EH (cell line): Measurements from ENCODE around the gene IGFN1.
"Not testable (repeated sequence)": the region's sequence is repeated elsewhere in the genome, so short reads cannot be mapped to it uniquely, and the experiment has no call there.

Experiments
- DNase-seq: peaks from one replicate; pipeline ENCODE4 v3.0.0-alpha.2; 2015; ENCODE audit warnings: low read depth

Gene IGFN1

GRCh38 chr1:201190624-201191051 lies at the start of gene IGFN1:
Gene IGFN1, plus strand, starts transcription at chr1:201190824. Its CDS starts 2,470 bp downstream, at chr1:201193294.
- no peak for DNase-seq

GRCh38 chr1:201140941-201141260 lies 49.7 kb upstream of the IGFN1 start:
- DNase-seq, result no peak

DNA sequence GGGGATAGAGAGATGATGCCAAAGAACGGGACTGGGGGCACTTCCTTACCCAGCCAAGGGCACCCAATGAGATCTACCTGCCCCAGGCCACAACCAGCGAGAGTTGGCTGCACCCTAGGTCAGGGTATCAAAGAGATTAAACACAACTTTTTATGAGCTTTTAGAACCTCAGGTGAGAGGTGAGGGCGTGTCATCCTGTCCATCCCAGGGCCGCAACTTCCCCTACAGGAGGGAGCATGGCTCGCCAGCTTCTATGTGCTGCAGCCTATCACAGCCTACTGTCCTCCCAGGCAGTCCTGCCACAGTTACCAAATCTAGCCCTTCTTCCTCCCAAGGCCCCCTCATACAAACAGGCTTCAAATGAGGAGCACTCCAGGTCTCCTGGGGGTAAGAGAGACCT lies 49.2 kb upstream of the IGFN1 start:
- DNase-seq, result no peak

- no peak for DNase-seq
Observed at GRCh38 chr1:201142011-201142848, 48.4 kb upstream of the IGFN1 start.

DNA sequence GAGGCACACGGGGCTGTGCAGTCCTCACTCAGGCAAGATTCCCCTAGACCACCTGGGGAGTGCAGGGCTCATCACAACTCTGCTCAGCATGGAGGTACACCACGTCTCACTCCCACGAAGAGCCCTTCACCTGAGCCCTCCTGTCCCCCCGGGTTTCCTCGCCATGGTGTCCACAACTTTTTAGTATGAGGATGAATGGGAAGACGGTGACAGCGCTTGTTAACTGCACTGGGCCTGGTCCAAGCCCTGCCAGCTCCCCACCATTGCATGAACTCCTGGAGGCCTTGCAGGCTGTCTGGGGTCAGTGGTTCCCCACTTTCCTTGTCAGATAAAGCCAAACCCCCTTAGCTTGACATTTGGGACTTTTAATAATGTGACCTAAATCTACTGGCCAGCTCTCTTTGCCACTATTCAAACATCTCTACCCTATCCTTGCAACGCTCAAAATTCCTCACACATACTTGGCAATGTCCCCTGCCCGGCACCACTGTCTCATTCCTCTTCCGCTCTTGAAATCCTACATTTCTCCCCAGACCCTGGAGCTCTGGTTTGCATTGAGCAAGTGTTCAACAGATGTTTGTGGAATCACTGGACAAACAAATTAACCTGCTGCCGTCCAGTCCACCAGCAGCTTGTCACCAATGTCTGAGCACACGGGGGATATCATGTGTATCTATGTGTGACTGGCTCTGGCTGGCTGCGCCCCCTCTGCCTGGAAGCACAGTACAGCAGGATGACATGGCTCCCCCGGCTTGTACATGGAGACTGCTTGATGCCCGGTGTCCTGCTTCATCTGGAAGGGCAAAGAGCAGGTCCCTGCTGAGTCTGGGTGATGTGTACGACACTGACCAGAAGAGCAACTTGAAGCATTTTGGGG lies 47.5 kb upstream of the IGFN1 start:
- no peak for DNase-seq

- DNase-seq, result no peak
Observed at GRCh38 chr1:201143726-201144635, 46.6 kb upstream of the IGFN1 start.

DNA sequence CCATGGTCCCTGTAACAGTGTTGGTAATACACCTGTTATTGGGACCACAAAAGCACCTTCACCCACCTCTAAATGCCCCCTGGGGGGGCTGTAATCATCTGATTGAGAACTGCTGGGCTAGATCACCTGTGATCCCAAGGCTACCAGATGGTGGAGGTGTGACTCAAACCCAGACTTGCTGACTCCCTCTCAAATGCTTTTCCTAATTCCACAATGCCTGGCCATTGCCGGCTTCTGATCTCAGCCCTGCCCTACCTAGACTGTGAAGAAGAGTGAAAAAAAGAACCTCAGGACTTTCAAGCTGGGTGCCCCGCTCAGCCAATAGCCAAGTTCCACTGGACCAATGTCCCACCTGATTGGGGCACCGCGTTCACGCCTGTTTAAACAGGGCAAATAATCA lies 45.9 kb upstream of the IGFN1 start:
- DNase-seq, result no peak

DNA sequence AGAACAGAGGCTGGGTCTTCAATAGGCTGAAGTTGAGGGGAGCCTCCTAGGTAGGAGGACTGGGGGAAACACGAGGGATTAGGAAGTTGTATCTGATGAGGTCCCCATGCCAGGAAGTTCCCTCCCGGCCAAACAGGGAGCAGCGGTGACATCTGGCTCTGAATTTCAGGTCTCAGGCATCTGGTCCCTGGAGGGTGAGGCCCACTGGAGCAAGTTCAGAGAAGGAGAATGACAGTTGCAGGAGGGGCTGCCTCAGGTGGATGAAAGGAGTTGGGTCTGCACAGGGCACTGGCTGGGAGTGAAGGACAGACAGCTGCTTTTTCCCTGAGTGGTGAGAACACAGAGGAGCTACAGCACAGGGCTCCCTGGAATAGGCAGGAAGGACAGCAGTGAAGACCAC lies 45.5 kb upstream of the IGFN1 start:
- no peak for DNase-seq

DNA sequence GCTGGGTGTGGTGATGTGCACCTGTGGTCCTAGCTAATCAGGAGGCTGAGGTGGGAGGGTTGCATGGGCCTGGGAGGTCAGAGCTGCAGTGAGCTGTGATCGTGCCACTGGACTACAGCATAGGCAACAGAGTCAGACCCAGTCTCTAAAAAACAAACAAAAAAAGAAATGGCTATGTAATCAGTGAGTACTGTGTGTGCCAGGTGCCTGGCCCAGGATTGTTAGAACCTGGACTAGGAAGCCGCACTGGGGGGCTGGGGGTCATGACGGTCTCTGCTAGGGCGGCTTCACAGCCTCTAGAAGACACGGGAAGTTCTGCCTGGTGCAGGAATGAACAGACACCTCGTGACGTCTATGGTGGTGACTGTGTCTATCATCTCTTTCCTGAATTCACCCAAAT lies 44.8 kb upstream of the IGFN1 start:
- no peak for DNase-seq

GRCh38 chr1:201146626-201147390 lies 43.8 kb upstream of the IGFN1 start:
- DNase-seq, result no peak

GRCh38 chr1:201147396-201148015 lies 43.1 kb upstream of the IGFN1 start:
- no peak for DNase-seq

DNA sequence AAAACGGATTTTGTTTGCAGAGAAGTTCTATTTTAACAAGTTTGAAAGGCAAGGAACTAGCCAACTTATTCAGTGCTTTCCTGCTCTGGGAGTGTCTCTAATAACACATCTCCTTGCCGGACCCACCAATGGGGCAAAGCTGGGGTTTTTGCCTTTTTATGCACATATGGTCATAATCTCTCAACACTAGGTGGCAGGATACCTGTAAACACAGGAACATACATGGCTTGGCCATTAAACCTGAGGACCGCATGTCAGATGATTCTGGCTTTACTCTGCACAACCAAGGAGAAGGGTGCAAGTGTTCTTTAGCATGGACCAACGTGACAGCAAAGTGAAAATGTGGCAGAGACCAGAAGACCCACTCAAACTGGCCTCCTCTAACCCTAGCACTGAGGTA lies 41.2 kb upstream of the IGFN1 start:
- DNase-seq, result peak; percentile 41

DNA sequence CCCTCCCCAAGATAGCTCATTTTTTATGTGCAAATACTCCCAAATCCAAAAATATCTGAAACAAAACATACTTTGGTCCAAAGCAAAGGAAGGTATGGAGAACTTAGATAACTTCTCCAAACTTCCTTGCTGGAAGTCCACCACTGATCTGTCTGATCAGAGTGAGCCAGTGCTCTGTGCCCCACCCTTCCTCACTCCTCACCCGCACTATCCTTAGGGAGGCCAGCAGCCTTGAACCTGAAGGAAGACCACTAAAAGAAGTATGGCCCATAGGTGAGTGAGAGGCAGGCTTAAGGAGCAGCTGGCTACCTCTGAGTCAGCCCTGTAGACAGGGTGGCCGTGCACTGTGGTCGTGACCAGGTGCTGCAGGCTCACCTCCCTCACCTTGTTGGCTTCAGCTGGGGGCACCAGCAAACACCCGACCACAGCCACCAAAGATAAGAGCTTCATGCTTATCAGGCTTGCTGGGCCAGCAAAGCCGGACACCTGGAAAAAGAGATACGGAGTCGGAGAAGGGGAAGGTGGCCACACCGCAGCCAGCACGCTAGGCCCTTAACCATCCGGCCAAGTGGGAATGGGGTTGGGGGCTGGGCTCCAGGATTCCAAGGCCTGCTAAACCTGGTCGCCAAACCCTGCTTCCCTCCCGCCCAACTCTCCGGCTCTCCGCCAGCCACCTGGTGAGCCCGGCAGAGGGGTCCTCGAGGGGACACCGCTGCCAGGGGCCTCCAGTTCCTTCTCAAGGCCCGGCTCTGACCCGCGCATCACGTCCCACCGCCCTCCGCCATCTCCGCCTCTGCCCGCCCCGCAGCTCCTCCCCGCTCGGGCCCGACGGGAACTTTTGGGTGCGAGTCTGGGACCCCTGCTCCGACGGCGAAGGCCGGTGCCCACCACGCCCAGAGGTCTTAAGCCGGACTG lies 36.9 kb upstream of the IGFN1 start:
- DNase-seq, result no peak

GRCh38 chr1:201154389-201155165 lies 36.0 kb upstream of the IGFN1 start, which contains the start of gene TMEM9:
Gene TMEM9, minus strand, starts transcription at chr1:201154474. Its CDS starts 551 bp downstream, at chr1:201153923.
- DNase-seq, result peak; percentile 93

DNA sequence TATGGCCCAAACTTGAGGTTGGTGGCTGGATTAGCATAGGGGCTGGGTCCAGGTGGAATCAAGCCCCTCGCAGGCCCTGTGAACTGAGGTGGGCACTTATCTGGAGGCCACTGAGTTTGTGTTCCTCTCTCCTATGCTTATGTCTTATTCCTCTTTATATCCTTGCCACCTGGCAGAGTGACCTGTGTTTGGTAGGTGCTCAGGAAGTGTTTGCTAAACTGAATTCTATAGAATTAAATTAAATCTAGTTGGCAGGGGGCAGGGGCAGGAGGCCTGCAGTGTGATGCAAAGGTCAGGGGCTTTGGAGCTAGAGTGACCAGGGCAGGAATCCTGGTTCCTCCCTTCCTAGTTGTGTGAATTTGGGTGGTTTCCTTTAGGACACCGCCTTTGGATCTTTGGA lies 35.3 kb upstream of the IGFN1 start:
- DNase-seq, result no peak

DNA sequence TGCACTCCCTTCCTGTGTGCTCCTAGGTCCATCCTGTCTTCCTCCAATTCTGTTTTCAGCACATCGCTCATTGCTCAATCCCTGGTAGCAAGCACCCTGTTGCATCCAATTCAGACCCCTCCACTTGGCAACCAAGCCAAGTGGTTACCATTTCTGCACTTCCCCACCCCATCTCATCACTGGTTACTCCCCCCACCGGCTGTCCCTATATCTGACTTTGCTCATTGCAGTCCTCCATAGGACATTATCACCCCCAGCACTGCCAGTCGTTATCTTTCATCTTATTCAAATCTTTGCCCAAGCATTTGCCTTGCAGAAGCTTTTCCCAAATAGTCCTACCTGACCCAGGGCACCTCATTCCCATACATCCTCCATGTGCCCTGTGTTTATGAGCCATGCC lies 34.3 kb upstream of the IGFN1 start:
- no peak for DNase-seq

DNA sequence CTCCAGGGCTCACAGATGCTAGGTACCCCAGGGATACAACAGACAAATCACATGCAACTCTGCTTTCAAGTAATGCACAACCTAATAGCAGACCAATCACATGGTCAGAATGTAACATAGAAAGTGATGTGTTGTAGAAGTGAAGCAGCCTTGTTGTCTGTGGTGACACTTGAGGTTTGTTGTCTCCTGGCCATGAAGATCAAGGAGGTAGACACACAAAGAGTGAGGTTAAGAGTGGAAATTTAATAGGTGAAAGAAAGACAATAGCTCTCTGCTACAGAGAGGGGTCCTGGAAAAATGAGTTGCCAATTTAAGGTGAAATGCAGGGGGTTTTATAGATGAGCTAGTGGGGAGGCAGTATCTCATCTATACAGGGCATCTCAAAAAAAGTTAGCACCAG lies 33.8 kb upstream of the IGFN1 start:
- DNase-seq, result no peak

GRCh38 chr1:201157949-201158348 lies 32.7 kb upstream of the IGFN1 start:
- DNase-seq, result no peak

DNA sequence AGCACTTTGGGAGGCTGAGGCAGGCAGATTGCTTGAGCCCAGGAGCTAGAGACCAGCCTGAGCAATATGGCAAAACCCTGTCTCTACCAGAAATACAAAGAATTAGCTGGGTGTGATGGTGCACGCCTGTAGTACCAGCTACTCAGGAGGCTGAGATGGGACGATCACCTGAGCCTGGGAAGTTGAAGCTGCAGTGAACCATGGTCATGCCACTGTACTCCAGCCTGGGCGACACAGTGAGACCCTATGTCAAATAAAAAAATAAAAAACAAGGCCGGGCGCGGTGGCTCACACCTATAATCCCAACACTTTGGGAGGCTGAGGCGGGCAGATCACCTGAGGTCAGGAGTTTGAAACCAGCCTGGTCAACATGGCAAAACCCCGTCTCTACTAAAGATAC lies 27.6 kb upstream of the IGFN1 start:
- not testable (repeated sequence) for DNase-seq
